Neural progenitor cell (in vitro differentiated cells): ENCODE data around the gene PTH2. TPM values are rescaled to one million over a fixed set of nuclear protein-coding genes. Genes with fewer than 3 reads are reported as not detected.

ENCODE experiments used
- DNase-seq: peaks from one replicate; pipeline ENCODE4 v3.0.0-alpha.2; 2016; ENCODE audit warnings: low spot score
- H2AFZ ChIP-seq: fragments of 200-600 bp; sonication (generic); replicated peaks from 2 replicates; pipeline ENCODE4 v1.6.1; 2016; ENCODE audit warnings: antibody characterized with exemption
- H3F3A ChIP-seq: fragments of 200-600 bp; sonication (generic); 2 replicates; pipeline ENCODE4 v1.6.1; 2016; ENCODE audit warnings: antibody characterized with exemption, low read depth
- H3K27ac ChIP-seq: fragments of 200-600 bp; sonication (generic); 2 replicates; pipeline ENCODE4 v1.5.1; 2016; ENCODE audit warnings: mild to moderate bottlenecking
- H3K27me3 ChIP-seq: fragments of 200-600 bp; sonication (generic); 2 replicates; pipeline ENCODE4 v1.6.1; 2016; ENCODE audit warnings: mild to moderate bottlenecking, moderate library complexity
- H3K36me3 ChIP-seq: fragments of 200-600 bp; sonication (generic); 2 replicates; pipeline ENCODE4 v1.5.1; 2016
- H3K4me1 ChIP-seq: fragments of 200-600 bp; sonication (generic); 2 replicates; pipeline ENCODE4 v1.6.1; 2016; ENCODE audit warnings: mixed run types
- H3K4me2 ChIP-seq: fragments of 200-600 bp; sonication (generic); 2 replicates; pipeline ENCODE4 v1.6.1; 2016
- H3K4me3 ChIP-seq: fragments of 200-600 bp; sonication (generic); 2 replicates; pipeline ENCODE4 v1.5.1; 2016
- H3K79me2 ChIP-seq: fragments of 200-600 bp; sonication (generic); 2 replicates; pipeline ENCODE4 v1.6.1; 2016; ENCODE audit warnings: low read depth
- H3K9ac ChIP-seq: fragments of 200-600 bp; sonication (generic); 2 replicates; pipeline ENCODE4 v1.6.1; 2016
- H3K9me3 ChIP-seq: fragments of 200-600 bp; sonication (generic); 2 replicates; pipeline ENCODE4 v1.5.1; 2016; ENCODE audit warnings: low read depth
- H4K20me1 ChIP-seq: fragments of 200-600 bp; sonication (generic); 2 replicates; pipeline ENCODE4 v1.6.1; 2016; ENCODE audit warnings: low read depth
- H3K27ac Mint-ChIP-seq: 3 replicates; pipeline ENCODE4 v1.8.0; 2021; ENCODE audit warnings: mixed read lengths
- H3K27me3 Mint-ChIP-seq: 2 replicates; pipeline ENCODE4 v1.8.0; 2022; ENCODE audit warnings: low read depth, mild to moderate bottlenecking, inconsistent platforms, moderate library complexity, mixed read lengths; ENCODE audit not compliant: insufficient read depth
- H3K36me3 Mint-ChIP-seq: 3 replicates; pipeline ENCODE4 v1.8.0; 2021; ENCODE audit warnings: mixed read lengths
- H3K4me1 Mint-ChIP-seq: 3 replicates; pipeline ENCODE4 v1.8.0; 2021; ENCODE audit warnings: mixed read lengths
- H3K4me3 Mint-ChIP-seq: 3 replicates; pipeline ENCODE4 v1.8.0; 2021; ENCODE audit warnings: mild to moderate bottlenecking, moderate library complexity, mixed read lengths
- H3K9me3 Mint-ChIP-seq: 3 replicates; pipeline ENCODE4 v1.8.0; 2020; ENCODE audit warnings: mixed read lengths
- CTCF ChIP-seq: fragments of 200-600 bp; sonication (generic); IDR thresholded peaks from 2 replicates; pipeline ENCODE4 v1.5.1; 2017; ENCODE audit warnings: antibody characterized with exemption, mild to moderate bottlenecking
- EZH2 ChIP-seq: fragments of 200-600 bp; sonication (generic); IDR thresholded peaks from 2 replicates; pipeline ENCODE4 v1.6.1; 2017; ENCODE audit warnings: antibody characterized with exemption, mild to moderate bottlenecking, moderate library complexity
- EZH2phosphoT487 ChIP-seq: fragments of 200-600 bp; sonication (generic); IDR thresholded peaks from 2 replicates; pipeline ENCODE4 v1.6.1; 2017; ENCODE audit warnings: antibody characterized with exemption
- total RNA-seq: library from RNA; depleted of rRNA; stranded (reverse); fragments of >200 nt; gene quantifications from 2 replicates; pipeline ENCODE4 v1.2.3, GENCODE V29; 2015; ENCODE audit warnings: low replicate concordance

Gene PTH2
- total RNA-seq, 1 donor from 2014 or later: not detected

GRCh38 chr19:49398931-49399330, 24.3 kb downstream of the PTH2 start:
- Histone ChIP-seq H3K9ac (no peak overlapping the region), H3K79me2 (no peaks in the 10 kb centered on the region), H3K27ac (no peak overlapping the region), H3K9me3 (no peaks in the 10 kb centered on the region), H3K4me2 (no peak overlapping the region), H3F3A (peaks cover 34% of the 10 kb centered on the region), H3K36me3 (no peaks in the 10 kb centered on the region), H3K4me1 (peaks cover 43% of the 10 kb centered on the region), H3K27me3 (no peaks in the 10 kb centered on the region), H2AFZ (peak overlapping the region; percentile 80), H3K4me3 (no peak overlapping the region), H4K20me1 (no peaks in the 10 kb centered on the region)
- Mint-ChIP-seq H3K4me1 (peaks cover 50% of the 10 kb centered on the region), H3K27me3 (peaks cover 16% of the 10 kb centered on the region), H3K4me3 (no peak overlapping the region), H3K36me3 (no peaks in the 10 kb centered on the region), H3K9me3 (no peaks in the 10 kb centered on the region), H3K27ac (no peak overlapping the region)
- TF ChIP-seq CTCF: no peak
- TF ChIP-seq EZH2: no peak
- no peak for TF ChIP-seq EZH2phosphoT487
- DNase-seq: no peak

GRCh38 chr19:49398001-49398615, 25.1 kb downstream of the PTH2 start:
- Histone ChIP-seq H2AFZ (peak overlapping the region; percentile 10), H3K4me2 (no peak overlapping the region), H3K36me3 (no peaks in the 10 kb centered on the region), H3K9me3 (no peaks in the 10 kb centered on the region), H3K79me2 (no peaks in the 10 kb centered on the region), H3F3A (peaks cover 26% of the 10 kb centered on the region), H3K27me3 (no peaks in the 10 kb centered on the region), H4K20me1 (no peaks in the 10 kb centered on the region), H3K9ac (no peak overlapping the region), H3K4me3 (no peak overlapping the region), H3K27ac (no peak overlapping the region), H3K4me1 (peaks cover 35% of the 10 kb centered on the region)
- Mint-ChIP-seq H3K27me3 (peaks cover 14% of the 10 kb centered on the region), H3K4me3 (no peak overlapping the region), H3K27ac (peak overlapping the region; percentile 67), H3K4me1 (peaks cover 42% of the 10 kb centered on the region), H3K36me3 (no peaks in the 10 kb centered on the region), H3K9me3 (no peaks in the 10 kb centered on the region)
- TF ChIP-seq EZH2: no peak
- no peak for TF ChIP-seq EZH2phosphoT487
- TF ChIP-seq CTCF: no peak
- DNase-seq: no peak

- peaks cover 41% of the 10 kb centered on the region for H3K4me1 Mint-ChIP-seq
- Histone ChIP-seq H3K27ac (no peak overlapping the region), H3K27me3 (no peaks in the 10 kb centered on the region), H3K4me2 (no peak overlapping the region), H3K9me3 (no peaks in the 10 kb centered on the region), H3K9ac (no peak overlapping the region), H3K4me1 (peaks cover 28% of the 10 kb centered on the region), H3K79me2 (no peaks in the 10 kb centered on the region), H3K36me3 (no peaks in the 10 kb centered on the region), H2AFZ (no peak overlapping the region), H3F3A (peaks cover 23% of the 10 kb centered on the region), H3K4me3 (no peak overlapping the region), H4K20me1 (no peaks in the 10 kb centered on the region)
- TF ChIP-seq EZH2: no peak
- no peak for TF ChIP-seq CTCF
- no peak for TF ChIP-seq EZH2phosphoT487
- H3K27ac Mint-ChIP-seq: peak overlapping the region; percentile 69
- H3K27me3 Mint-ChIP-seq: peaks cover 17% of the 10 kb centered on the region
- no peaks in the 10 kb centered on the region for H3K9me3 Mint-ChIP-seq
- H3K4me3 Mint-ChIP-seq: peak overlapping the region; percentile 16
- DNase-seq: no peak
- no peaks in the 10 kb centered on the region for H3K36me3 Mint-ChIP-seq
These were observed 26.3 kb downstream of the PTH2 start for GRCh38 chr19:49396738-49397505.
